HUES64 (cell line): ENCODE results near the gene STK4.
"Not testable (repeated sequence)": the region's sequence is repeated elsewhere in the genome, so short reads cannot be mapped to it uniquely, and the experiment has no call there.

Source experiments
- H3K27ac ChIP-seq: 2 replicates; pipeline ENCODE4 v1.7.0; 2013; ENCODE audit warnings: low read depth, low read length, inconsistent platforms
- H3K27me3 ChIP-seq: 2 replicates; pipeline ENCODE4 v1.6.1; 2013; ENCODE audit warnings: mild to moderate bottlenecking, low read length; ENCODE audit not compliant: insufficient read depth
- H3K36me3 ChIP-seq: 2 replicates; pipeline ENCODE4 v1.6.1; 2013; ENCODE audit warnings: mild to moderate bottlenecking, low read length; ENCODE audit not compliant: insufficient read depth
- H3K4me1 ChIP-seq: 2 replicates; pipeline ENCODE4 v1.6.1; 2013; ENCODE audit warnings: mild to moderate bottlenecking, low read length, moderate library complexity; ENCODE audit not compliant: insufficient read depth
- H3K4me3 ChIP-seq: 2 replicates; pipeline ENCODE4 v1.5.1; 2013; ENCODE audit warnings: mild to moderate bottlenecking, low read length, moderate library complexity
- H3K9ac ChIP-seq: 2 replicates; pipeline ENCODE4 v1.6.1; 2013; ENCODE audit warnings: mild to moderate bottlenecking, low read depth, low read length
- H3K9me3 ChIP-seq: 2 replicates; pipeline ENCODE4 v1.6.1; 2013; ENCODE audit warnings: low read depth, low read length; ENCODE audit not compliant: insufficient read depth
- WGBS: fragments of 150-250, 120-280 bp; methylation state at CpG from one replicate; pipeline ENCODE4 v1.1.7; 2013; ENCODE audit warnings: missing lambda C conversion rate; 5-methylcytosine and 5-hydroxymethylcytosine counted together

Gene STK4

DNA sequence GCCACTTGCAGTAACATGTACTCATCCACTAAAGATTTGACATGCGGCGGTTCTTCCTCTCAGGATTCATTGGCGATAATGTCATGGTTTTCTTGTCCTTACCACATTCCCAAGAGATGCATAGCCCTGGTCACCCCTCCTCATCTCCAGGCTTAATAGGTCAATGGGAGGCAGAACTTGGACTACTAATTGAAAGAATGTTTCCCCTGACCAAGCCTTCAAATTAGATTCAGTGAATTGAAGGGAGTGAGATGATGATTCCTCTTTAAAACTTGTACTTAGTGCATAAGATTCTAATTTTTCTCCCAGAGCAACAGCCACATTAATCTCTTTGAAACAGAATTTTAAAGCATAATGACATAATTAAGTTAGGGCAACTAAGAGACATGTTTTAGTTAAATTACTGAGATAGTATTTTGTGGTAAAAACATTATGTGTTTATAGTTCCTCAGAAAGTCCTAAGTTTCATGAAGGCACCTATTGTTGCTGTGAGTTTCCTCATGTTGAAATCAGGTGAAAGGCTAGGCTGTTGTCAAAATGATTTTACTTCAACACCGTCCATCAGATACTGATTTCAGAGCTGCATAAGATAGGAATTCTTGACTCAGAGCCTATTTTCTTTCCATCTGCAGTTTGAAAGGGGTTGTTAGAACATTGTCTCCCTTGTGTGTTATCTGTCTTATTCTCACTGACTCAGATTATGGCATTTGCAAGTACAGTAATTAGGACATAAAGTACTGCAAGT is 48.5 kb downstream of the STK4 start:
- WGBS = 98% methylated on average over 4 of the region's 4 CpGs
- Histone ChIP-seq H3K9ac (no peak overlapping the region), H3K36me3 (peaks cover 2% of the 10 kb centered on the region; the same call in 1 of the 2 replicates), H3K9me3 (no peaks in the 10 kb centered on the region), H3K27ac (no peak overlapping the region), H3K27me3 (no peaks in the 10 kb centered on the region), H3K4me3 (no peak overlapping the region), H3K4me1 (peaks cover 36% of the 10 kb centered on the region)

DNA sequence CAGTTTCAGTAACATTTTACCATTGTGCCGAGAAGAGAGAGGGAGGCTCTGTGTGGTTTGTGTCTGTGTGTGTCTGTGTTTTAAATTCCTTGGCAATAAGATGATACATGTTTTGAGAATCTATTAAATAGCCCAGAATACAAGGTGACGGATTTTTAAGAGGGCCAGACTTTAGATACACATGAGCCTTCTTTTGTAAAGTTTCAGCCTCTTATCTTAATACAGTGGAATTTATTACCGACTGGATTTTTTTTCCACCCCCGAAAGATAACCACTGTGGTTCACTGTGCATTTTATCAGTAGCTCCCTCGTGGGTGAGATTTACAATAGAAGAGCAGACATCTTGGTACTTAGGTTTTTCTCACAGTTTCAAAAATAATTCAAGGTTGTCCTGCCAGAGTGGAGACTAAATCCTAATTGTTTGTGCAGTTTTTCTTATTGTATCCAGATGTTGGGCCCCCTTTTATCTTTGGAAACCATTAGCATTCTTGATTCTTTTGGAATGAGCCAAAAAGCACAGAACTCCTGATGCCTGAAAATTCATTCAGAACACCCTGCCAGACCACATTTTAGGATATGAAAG is 49.9 kb downstream of the STK4 start:
- H3K4me3 ChIP-seq = no peak overlapping the region
- peak overlapping the region; percentile 50; the same call in 1 of the 2 replicates for H3K27ac ChIP-seq
- peaks cover 36% of the 10 kb centered on the region for H3K4me1 ChIP-seq
- WGBS = 89% methylated on average over 5 of the region's 5 CpGs
- H3K36me3 ChIP-seq = peaks cover 3% of the 10 kb centered on the region; the same call in 1 of the 2 replicates
- no peaks in the 10 kb centered on the region for H3K9me3 ChIP-seq
- H3K27me3 ChIP-seq = no peaks in the 10 kb centered on the region
- no peak overlapping the region for H3K9ac ChIP-seq

GRCh38 chr20:45017281-45017680 is 51.0 kb downstream of the STK4 start:
- 52% methylated on average over 5 of the region's 5 CpGs for WGBS
- Histone ChIP-seq H3K4me1 (peaks cover 36% of the 10 kb centered on the region), H3K9ac (0 out of 2 replicates have a peak overlapping the region, but pooled peaks have one; percentile 30), H3K27me3 (no peaks in the 10 kb centered on the region), H3K9me3 (no peaks in the 10 kb centered on the region), H3K36me3 (peaks cover 14% of the 10 kb centered on the region; the same call in 1 of the 2 replicates), H3K4me3 (no peak overlapping the region), H3K27ac (peak overlapping the region; percentile 77)

DNA sequence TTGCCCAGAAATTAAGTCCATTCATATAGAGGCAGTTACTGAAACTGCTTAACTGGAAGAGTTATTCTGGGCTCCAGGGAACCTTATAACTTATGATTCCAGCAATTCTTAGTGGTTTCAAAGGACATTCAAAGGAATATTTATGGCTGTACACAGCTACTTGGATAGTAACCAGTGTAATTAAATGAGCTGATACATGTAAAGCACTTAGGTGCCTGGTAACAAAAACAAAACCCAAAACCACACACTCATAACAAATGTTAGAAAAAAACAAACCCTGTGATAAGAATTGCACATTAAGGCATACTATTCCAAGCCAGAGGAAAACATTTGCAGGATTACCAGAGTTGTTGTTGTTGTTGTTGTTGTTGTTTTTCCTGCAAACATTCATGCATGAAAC is 51.5 kb downstream of the STK4 start:
- Histone ChIP-seq H3K4me3 (no peak overlapping the region), H3K9ac (peak overlapping the region; percentile 30), H3K36me3 (peaks cover 16% of the 10 kb centered on the region; the same call in 1 of the 2 replicates), H3K27ac (peak overlapping the region; percentile 77), H3K9me3 (no peaks in the 10 kb centered on the region), H3K27me3 (no peaks in the 10 kb centered on the region), H3K4me1 (peaks cover 36% of the 10 kb centered on the region)

DNA sequence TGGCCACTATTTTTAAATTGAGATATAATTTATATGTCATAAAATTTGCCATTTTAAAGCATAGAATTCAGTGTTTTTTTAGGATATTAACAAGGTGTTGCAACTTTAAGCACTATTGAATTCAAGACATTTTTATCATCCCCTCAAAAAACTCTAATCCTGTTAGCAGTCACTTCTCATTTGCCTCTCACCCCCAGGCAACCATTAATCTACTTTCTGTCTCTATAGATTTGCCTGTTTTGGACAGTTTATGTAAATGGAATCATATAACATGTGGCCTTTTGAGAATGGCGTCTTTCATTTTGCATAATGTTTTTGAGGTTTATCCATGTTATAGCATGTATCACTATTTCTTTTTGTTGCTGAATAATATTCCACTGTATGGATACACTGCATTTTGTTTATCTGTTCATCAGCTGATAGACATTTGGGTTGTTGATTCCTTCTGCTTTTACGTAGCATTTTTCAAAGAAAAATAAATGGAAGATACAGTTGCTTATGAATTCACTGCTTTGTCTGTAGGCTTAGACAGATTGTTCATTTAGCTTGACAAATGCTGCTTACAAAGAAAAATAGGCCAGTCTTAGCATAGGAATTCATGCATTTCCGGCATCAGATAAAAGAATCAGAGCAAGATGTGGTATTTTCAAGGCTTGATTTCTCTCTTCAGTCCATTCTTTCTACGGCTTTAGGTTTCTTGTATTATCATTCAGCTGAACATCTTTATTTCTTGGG is 52.9 kb downstream of the STK4 start:
- Histone ChIP-seq H3K4me3 (no peak overlapping the region), H3K27me3 (no peaks in the 10 kb centered on the region), H3K9ac (no peak overlapping the region), H3K9me3 (no peaks in the 10 kb centered on the region), H3K36me3 (peaks cover 16% of the 10 kb centered on the region; the same call in 1 of the 2 replicates), H3K27ac (no peak overlapping the region), H3K4me1 (peaks cover 36% of the 10 kb centered on the region)
- WGBS = 91% methylated on average over 4 of the region's 4 CpGs

GRCh38 chr20:45019762-45020123 is 53.4 kb downstream of the STK4 start:
- Histone ChIP-seq H3K27me3 (no peaks in the 10 kb centered on the region), H3K9ac (no peak overlapping the region), H3K27ac (no peak overlapping the region), H3K4me3 (no peak overlapping the region), H3K36me3 (peaks cover 21% of the 10 kb centered on the region), H3K9me3 (no peaks in the 10 kb centered on the region), H3K4me1 (peaks cover 31% of the 10 kb centered on the region)
- 100% methylated on average over 1 of the region's 1 CpG for WGBS

DNA sequence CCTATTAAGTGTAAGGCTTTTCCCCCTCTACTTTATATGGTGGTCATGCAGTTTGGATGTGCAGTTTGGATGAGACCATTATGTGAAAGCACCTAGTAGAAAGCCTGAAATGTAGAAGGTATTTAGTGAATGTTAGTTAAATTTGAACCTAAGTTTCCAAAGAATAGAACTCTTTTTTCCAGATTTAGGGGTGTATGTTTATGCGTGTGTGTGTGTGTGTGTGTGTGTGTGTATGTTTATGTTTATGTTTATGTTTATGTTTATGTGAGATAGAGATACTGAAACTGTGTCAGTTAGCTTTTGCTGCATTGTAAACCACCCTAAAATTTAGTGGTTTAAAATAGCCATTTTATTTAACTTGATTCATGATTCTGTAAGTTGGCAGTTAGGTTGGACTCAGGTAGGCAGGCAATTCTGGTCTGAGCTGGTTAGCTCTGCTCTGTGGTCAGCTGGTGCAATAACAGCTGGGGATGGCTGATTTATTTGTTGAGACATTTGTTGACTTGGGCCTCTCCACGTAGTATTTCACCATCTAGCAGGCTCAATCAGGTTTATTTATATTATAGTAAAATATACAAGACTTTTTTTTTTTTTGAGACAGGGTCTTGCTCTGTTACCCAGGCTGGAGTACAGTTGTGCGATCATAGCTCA is 54.0 kb downstream of the STK4 start:
- no peak overlapping the region for H3K27ac ChIP-seq
- H3K36me3 ChIP-seq = peaks cover 27% of the 10 kb centered on the region
- no peaks in the 10 kb centered on the region for H3K9me3 ChIP-seq
- H3K4me3 ChIP-seq = no peak overlapping the region
- no peaks in the 10 kb centered on the region for H3K27me3 ChIP-seq
- no peak overlapping the region for H3K9ac ChIP-seq
- 97% methylated on average over 2 of the region's 3 CpGs for WGBS
- H3K4me1 ChIP-seq = peaks cover 25% of the 10 kb centered on the region

DNA sequence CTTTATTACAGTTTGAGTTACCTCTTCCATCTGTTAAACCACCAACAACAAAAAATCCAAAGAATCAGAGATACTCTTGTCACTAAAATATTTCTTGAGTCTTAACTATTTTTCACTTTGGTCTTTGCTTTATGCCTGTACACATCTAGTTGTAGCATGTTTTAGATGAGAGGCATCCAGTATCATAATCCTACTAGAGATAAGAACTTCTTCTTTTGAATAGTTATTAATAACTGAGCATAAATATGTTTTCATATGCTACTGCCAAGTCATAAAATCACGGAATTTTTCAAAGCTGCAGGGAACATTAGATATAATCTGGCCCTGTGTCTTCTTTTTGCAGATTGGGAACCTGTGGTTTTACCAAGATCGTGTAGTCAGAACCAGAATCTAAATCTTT is 55.3 kb downstream of the STK4 start:
- Histone ChIP-seq H3K4me1 (peaks cover 18% of the 10 kb centered on the region), H3K36me3 (peaks cover 40% of the 10 kb centered on the region)
- WGBS = 91% methylated on average over 2 of the region's 2 CpGs

DNA sequence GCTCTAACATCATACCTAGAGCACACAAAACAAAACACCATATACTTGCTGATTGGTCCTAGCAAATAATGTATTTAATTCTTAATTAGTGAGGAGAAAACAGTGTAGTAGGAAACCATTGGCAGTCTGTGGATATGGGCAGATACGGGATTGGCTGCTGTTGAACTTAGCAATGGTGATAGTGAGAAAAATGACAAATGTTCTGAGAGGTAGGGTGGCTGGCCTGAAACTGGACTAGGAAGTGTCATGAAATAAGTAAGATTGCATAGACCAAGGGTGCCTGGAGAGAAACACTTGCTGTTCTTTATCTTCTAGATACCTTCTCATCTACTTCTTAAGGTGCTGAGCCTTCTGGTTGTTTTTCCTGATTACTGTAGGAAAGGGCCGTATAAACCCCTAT is 56.8 kb downstream of the STK4 start:
- H3K27ac ChIP-seq, H3K4me3 ChIP-seq, H3K9me3 ChIP-seq, H3K9ac ChIP-seq, H3K27me3 ChIP-seq, H3K4me1 ChIP-seq: not testable (repeated sequence)
- WGBS = 98% methylated on average over 2 of the region's 2 CpGs
- H3K36me3 ChIP-seq = peaks cover 50% of the 10 kb centered on the region

More for the DNA sequence above, 55.3 kb downstream of the STK4 start:
- Histone ChIP-seq H3K27me3 (no peaks in the 10 kb centered on the region), H3K27ac (no peak overlapping the region), H3K9ac (no peak overlapping the region), H3K4me3 (no peak overlapping the region), H3K9me3 (no peaks in the 10 kb centered on the region)

DNA sequence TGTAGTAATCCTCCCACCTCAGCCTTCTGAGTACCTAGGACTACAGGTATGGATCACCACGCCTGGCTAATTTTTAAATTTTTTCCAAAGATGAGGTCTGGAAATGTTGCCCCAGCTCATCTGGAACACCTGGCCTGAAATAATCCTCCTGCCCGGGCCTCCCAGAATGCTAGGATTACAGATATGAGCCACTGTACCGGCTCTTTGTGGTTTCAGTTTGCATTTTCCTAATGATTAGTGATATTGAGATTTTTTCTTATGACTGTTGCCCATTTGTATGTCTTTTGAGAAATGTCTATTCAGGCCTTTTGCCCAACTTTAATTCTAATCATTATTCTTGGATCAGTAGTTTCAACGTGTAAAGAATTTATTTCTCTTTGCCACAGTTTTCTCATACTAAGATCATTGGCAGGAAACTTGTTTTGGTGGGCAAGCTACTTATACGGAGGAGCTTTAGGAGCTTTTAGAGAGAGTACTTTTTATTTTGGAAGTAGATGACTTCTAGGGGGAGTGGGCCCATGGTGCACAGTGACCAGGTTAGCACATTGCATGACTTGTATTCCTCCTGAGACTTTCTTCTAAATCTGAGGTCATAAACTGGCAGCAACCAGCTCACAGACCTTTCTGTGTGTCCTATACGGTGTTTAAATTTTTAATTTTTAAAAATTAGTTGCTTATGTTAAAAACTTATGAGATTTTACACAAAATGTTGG is 62.3 kb downstream of the STK4 start:
- Histone ChIP-seq H3K36me3 (peaks cover 41% of the 10 kb centered on the region), H3K27me3 (no peaks in the 10 kb centered on the region), H3K27ac (no peak overlapping the region), H3K9ac (no peak overlapping the region), H3K4me3 (no peak overlapping the region), H3K9me3 (no peaks in the 10 kb centered on the region), H3K4me1 (peaks cover 8% of the 10 kb centered on the region)
- WGBS = 99% methylated on average over 6 of the region's 6 CpGs
